Bronchial epithelial cell (primary cell): ENCODE measurements around the gene CKAP5. TPM values are rescaled to one million over a fixed set of nuclear protein-coding genes. Genes with fewer than 3 reads are reported as not detected.

ENCODE experiments used
- DNase-seq: peaks from one replicate; pipeline ENCODE4 v3.0.0-alpha.2; 2010; ENCODE audit warnings: low read depth
- FAIRE-seq: peaks from 2 replicates; lab custom pipeline; 2011; peaks lifted over from hg19 to GRCh38; lab: Jason Lieb, UNC
- H3K27me3 ChIP-seq: 2 replicates; pipeline ENCODE4 v1.5.1; 2011; ENCODE audit warnings: low read length; ENCODE audit not compliant: control insufficient read depth, insufficient read depth
- H3K36me3 ChIP-seq: 2 replicates; pipeline ENCODE4 v1.5.1; 2011; ENCODE audit warnings: low read length; ENCODE audit not compliant: control insufficient read depth, insufficient read depth
- H3K4me3 ChIP-seq: 2 replicates; pipeline ENCODE4 v1.5.1; 2011; ENCODE audit warnings: mild to moderate bottlenecking, low read depth, low read length, control low read depth
- total RNA-seq: library from RNA; depleted of rRNA; stranded (reverse); fragments of >200 nt; gene quantifications from 2 replicates; pipeline ENCODE4 v1.2.1, GENCODE V29; 2014
- TF ChIP-seq, protein P1 (sequence below): IDR thresholded peaks from 2 replicates; pipeline ENCODE4 v1.5.1; 2011; ENCODE audit warnings: mild to moderate bottlenecking, moderate library complexity, low read length, control low read depth, inconsistent platforms; ENCODE audit not compliant: insufficient read depth, severe bottlenecking

The CKAP5 gene
- total RNA-seq, 1 donor from 2014 or later = 41.6 TPM

DNA sequence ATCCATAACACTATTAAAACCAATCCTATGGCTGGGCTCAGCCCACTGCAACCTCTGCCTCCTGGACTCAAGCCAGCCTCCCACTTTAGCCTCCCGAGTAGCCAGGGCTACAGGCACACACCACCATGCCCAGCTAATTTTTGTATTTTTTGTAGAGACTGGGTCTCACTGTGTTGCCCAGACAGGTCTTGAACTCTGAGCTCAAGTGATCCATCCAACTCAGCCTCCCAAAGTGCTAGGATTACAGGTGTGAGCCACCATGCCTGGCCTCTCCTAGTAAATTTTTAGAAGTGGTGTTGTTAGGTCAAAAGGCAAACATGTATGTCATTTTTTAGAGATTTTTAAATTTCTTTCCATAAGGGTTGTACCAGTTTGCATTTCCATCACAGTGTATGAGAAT is 112.8 kb downstream of the CKAP5 start:
- TF ChIP-seq, protein P1, sequence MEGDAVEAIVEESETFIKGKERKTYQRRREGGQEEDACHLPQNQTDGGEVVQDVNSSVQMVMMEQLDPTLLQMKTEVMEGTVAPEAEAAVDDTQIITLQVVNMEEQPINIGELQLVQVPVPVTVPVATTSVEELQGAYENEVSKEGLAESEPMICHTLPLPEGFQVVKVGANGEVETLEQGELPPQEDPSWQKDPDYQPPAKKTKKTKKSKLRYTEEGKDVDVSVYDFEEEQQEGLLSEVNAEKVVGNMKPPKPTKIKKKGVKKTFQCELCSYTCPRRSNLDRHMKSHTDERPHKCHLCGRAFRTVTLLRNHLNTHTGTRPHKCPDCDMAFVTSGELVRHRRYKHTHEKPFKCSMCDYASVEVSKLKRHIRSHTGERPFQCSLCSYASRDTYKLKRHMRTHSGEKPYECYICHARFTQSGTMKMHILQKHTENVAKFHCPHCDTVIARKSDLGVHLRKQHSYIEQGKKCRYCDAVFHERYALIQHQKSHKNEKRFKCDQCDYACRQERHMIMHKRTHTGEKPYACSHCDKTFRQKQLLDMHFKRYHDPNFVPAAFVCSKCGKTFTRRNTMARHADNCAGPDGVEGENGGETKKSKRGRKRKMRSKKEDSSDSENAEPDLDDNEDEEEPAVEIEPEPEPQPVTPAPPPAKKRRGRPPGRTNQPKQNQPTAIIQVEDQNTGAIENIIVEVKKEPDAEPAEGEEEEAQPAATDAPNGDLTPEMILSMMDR = no peak
- no peak overlapping the region for H3K4me3 ChIP-seq
- FAIRE-seq = no peak
- H3K36me3 ChIP-seq = no peaks in the 10 kb centered on the region
- no peaks in the 10 kb centered on the region for H3K27me3 ChIP-seq
- DNase-seq = no peak

- H3K4me3 ChIP-seq = no peak overlapping the region
- no peaks in the 10 kb centered on the region for H3K27me3 ChIP-seq
- H3K36me3 ChIP-seq = no peaks in the 10 kb centered on the region
- DNase-seq (no peak), FAIRE-seq (no peak)
- TF ChIP-seq, protein P1 = no peak
These were observed 114.5 kb downstream of the CKAP5 start for GRCh38 chr11:46731545-46731944.

DNA sequence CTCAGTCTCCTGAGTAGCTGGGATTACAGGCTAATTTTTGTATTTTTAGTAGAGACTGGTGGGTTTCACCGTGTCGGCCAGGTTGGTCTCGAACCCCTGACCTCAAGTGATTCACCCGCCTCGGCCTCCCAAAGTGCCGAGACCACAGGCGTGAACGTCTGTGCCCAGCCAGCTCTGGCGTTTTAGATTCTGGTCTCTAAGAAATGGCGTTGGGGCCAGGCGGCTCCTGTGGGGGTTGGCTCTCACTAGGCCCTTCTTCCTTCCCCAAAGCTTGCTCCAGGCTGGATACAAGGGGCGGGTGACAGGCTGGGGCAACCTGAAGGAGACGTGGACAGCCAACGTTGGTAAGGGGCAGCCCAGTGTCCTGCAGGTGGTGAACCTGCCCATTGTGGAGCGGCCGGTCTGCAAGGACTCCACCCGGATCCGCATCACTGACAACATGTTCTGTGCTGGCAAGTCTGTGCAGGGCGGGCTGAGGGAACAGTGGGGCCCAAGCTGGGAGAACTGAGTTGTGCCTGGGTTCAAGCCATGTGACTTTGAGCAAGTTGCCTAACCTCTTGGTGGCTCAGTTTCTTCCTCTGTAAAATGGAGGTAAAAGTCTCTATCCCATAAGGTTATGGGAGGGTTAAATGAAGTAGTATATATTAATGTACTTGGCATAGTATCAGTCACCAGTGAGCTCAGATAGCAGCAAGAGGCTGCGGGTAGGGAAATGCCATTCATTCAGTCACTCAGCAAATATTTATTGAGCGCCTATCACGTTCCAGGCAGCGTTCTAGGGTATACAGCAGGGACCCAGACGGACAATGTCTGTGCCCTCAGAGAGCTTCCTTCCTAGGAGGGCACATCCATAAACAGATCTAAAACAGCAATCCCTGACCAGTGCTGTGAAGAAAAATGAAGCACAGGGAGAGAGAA is 116.7 kb downstream of the CKAP5 start:
- TF ChIP-seq, protein P1 = no peak
- FAIRE-seq = no peak

DNA sequence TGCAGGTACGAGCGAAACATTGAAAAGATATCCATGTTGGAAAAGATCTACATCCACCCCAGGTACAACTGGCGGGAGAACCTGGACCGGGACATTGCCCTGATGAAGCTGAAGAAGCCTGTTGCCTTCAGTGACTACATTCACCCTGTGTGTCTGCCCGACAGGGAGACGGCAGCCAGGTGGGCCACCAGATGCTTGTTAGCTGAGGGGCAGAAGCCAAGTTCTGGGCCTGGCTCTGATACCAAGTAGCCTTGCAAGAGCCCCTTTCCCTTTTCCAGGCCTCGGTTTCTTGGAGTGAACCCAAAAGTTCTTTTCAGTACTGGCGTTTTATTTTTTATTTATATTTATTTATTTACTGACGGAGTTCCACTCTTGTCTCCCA is 117.4 kb downstream of the CKAP5 start:
- H3K27me3 ChIP-seq = no peaks in the 10 kb centered on the region
- no peaks in the 10 kb centered on the region for H3K36me3 ChIP-seq
- FAIRE-seq (no peak), DNase-seq (no peak)
- TF ChIP-seq, protein P1 = no peak
- no peak overlapping the region for H3K4me3 ChIP-seq

More for the DNA sequence above, 116.7 kb downstream of the CKAP5 start:
- Histone ChIP-seq H3K36me3 (no peaks in the 10 kb centered on the region), H3K4me3 (no peak overlapping the region), H3K27me3 (no peaks in the 10 kb centered on the region)
- DNase-seq = peak; percentile 25

- FAIRE-seq (no peak), DNase-seq (no peak)
- TF ChIP-seq, protein P1 = no peak
- H3K4me3 ChIP-seq = no peak overlapping the region
- H3K27me3 ChIP-seq = no peaks in the 10 kb centered on the region
- no peaks in the 10 kb centered on the region for H3K36me3 ChIP-seq
These were observed 118.0 kb downstream of the CKAP5 start for GRCh38 chr11:46727952-46728658.
